Measurements from ENCODE around the gene ANKH.

Gene ANKH

GRCh38 chr5:14713476-14714390 lies 157.8 kb downstream of the ANKH start:
- Histone ChIP-seq H3F3A (ENCODE audit: control insufficient read depth, insufficient read depth) (no peaks in the 10 kb centered on the region), H3K79me2 (ENCODE audit: control insufficient read depth, low read length) (no peaks in the 10 kb centered on the region), H3K9me3 (ENCODE audit: control insufficient read depth, insufficient read depth, low read length) (no peaks in the 10 kb centered on the region), H3K9me2 (replicated peaks; ENCODE audit: control insufficient read depth, low read length) (no peaks in the 10 kb centered on the region), H3K36me3 (ENCODE audit: control insufficient read depth, low read length) (peaks cover 70% of the 10 kb centered on the region), H3K27me3 (ENCODE audit: control insufficient read depth, low read length) (no peaks in the 10 kb centered on the region), H3K27ac (ENCODE audit: low read depth, low read length) (no peak overlapping the region), H3K4me2 (ENCODE audit: low read length) (no peak overlapping the region), H3K4me3 (ENCODE audit: low read length) (no peak overlapping the region), H3K4me1 (ENCODE audit: control insufficient read depth, low read length) (no peaks in the 10 kb centered on the region), H4K20me1 (ENCODE audit: control insufficient read depth, insufficient read depth, low read depth, low read length) (no peaks in the 10 kb centered on the region)
- TF ChIP-seq CTCF (IDR thresholded peaks at IDR 0.05; ENCODE audit: low read depth, low read length, poor library complexity, severe bottlenecking) (no peak), EZH2phosphoT487 (IDR thresholded peaks at IDR 0.05; ENCODE audit: borderline replicate concordance, low read length) (no peak)

- Histone ChIP-seq H3K27ac (ENCODE audit: low read depth, low read length) (no peak overlapping the region), H3K79me2 (ENCODE audit: control insufficient read depth, low read length) (no peaks in the 10 kb centered on the region)
- no peak for TF ChIP-seq EZH2phosphoT487 (IDR thresholded peaks at IDR 0.05; ENCODE audit: borderline replicate concordance, low read length)
- TF ChIP-seq CTCF (IDR thresholded peaks at IDR 0.05; ENCODE audit: low read depth, low read length, poor library complexity, severe bottlenecking): no peak
These were observed 158.9 kb downstream of the ANKH start for GRCh38 chr5:14712666-14713065.

GRCh38 chr5:14712131-14712530 lies 159.4 kb downstream of the ANKH start:
- Histone ChIP-seq H3K4me1 (ENCODE audit: control insufficient read depth, low read length) (peaks cover under 1% of the 10 kb centered on the region; the same call in 1 of the 2 replicates), H3K27ac (ENCODE audit: low read depth, low read length) (no peak overlapping the region)

More at GRCh38 chr5:14712666-14713065, 158.9 kb downstream of the ANKH start:
- peaks cover 80% of the 10 kb centered on the region for H3K36me3 ChIP-seq (ENCODE audit: control insufficient read depth, low read length)
- peaks cover 4% of the 10 kb centered on the region; the same call in 1 of the 2 replicates for H3F3A ChIP-seq (ENCODE audit: control insufficient read depth, insufficient read depth)
- no peaks in the 10 kb centered on the region for H4K20me1 ChIP-seq (ENCODE audit: control insufficient read depth, insufficient read depth, low read depth, low read length)
- H3K9me2 ChIP-seq (replicated peaks; ENCODE audit: control insufficient read depth, low read length): no peaks in the 10 kb centered on the region
- H3K4me2 ChIP-seq (ENCODE audit: low read length): no peak overlapping the region
- H3K27me3 ChIP-seq (ENCODE audit: control insufficient read depth, low read length): no peaks in the 10 kb centered on the region
- H3K4me1 ChIP-seq (ENCODE audit: control insufficient read depth, low read length): no peaks in the 10 kb centered on the region
- H3K4me3 ChIP-seq (ENCODE audit: low read length): no peak overlapping the region
- no peaks in the 10 kb centered on the region for H3K9me3 ChIP-seq (ENCODE audit: control insufficient read depth, insufficient read depth, low read length)

More at GRCh38 chr5:14712131-14712530, 159.4 kb downstream of the ANKH start:
- peaks cover 4% of the 10 kb centered on the region; the same call in 1 of the 2 replicates for H3F3A ChIP-seq (ENCODE audit: control insufficient read depth, insufficient read depth)
- no peaks in the 10 kb centered on the region for H4K20me1 ChIP-seq (ENCODE audit: control insufficient read depth, insufficient read depth, low read depth, low read length)
- no peaks in the 10 kb centered on the region for H3K27me3 ChIP-seq (ENCODE audit: control insufficient read depth, low read length)
- H3K9me2 ChIP-seq (replicated peaks; ENCODE audit: control insufficient read depth, low read length): no peaks in the 10 kb centered on the region
- H3K36me3 ChIP-seq (ENCODE audit: control insufficient read depth, low read length): peaks cover 86% of the 10 kb centered on the region
- no peaks in the 10 kb centered on the region for H3K79me2 ChIP-seq (ENCODE audit: control insufficient read depth, low read length)
- TF ChIP-seq EZH2phosphoT487 (IDR thresholded peaks at IDR 0.05; ENCODE audit: borderline replicate concordance, low read length): no peak
- no peak for TF ChIP-seq CTCF (IDR thresholded peaks at IDR 0.05; ENCODE audit: low read depth, low read length, poor library complexity, severe bottlenecking)
- H3K4me3 ChIP-seq (ENCODE audit: low read length): no peak overlapping the region
- H3K9me3 ChIP-seq (ENCODE audit: control insufficient read depth, insufficient read depth, low read length): no peaks in the 10 kb centered on the region
- H3K4me2 ChIP-seq (ENCODE audit: low read length): no peak overlapping the region

All from DOHH2 (cell line).